Hindlimb muscle (tissue), 1 donor: ENCODE data around the gene WHRN. TPM values are rescaled to one million over a fixed set of nuclear protein-coding genes. Genes with fewer than 3 reads are reported as not detected.

ENCODE experiments used
- DNase-seq: peaks from one replicate; pipeline ENCODE4 v3.0.0-alpha.2; 2013
- polyA plus RNA-seq: library from polyadenylated mRNA; unstranded; fragments of 120-200 nt; gene quantifications from one replicate; pipeline ENCODE4 v1.2.1, GENCODE V29; 2013; ENCODE audit not compliant: insufficient read length

The WHRN gene
- polyA plus RNA-seq, 1 donor: 2.1 TPM

GRCh38 chr9:114470581-114470980 is 34.7 kb downstream of the WHRN start:
- DNase-seq: no peak

- no peak for DNase-seq
These were observed 35.2 kb downstream of the WHRN start for GRCh38 chr9:114470121-114470520.

- DNase-seq: no peak
These were observed 36.0 kb downstream of the WHRN start for GRCh38 chr9:114469091-114469853.

GRCh38 chr9:114467910-114468309 is 37.4 kb downstream of the WHRN start:
- no peak for DNase-seq

- DNase-seq: no peak
These were observed 38.0 kb downstream of the WHRN start for GRCh38 chr9:114467226-114467750.

- DNase-seq: no peak
These were observed 39.1 kb downstream of the WHRN start for GRCh38 chr9:114465906-114466900.

- no peak for DNase-seq
These were observed 39.9 kb downstream of the WHRN start for GRCh38 chr9:114465417-114465816.

GRCh38 chr9:114464281-114465051 is 40.8 kb downstream of the WHRN start:
- DNase-seq: no peak

GRCh38 chr9:114462791-114463190 is 42.5 kb downstream of the WHRN start:
- no peak for DNase-seq

- no peak for DNase-seq
These were observed 43.8 kb downstream of the WHRN start for GRCh38 chr9:114461468-114461867.

- no peak for DNase-seq
These were observed 44.6 kb downstream of the WHRN start for GRCh38 chr9:114460513-114461199.

GRCh38 chr9:114459464-114459863 is 45.8 kb downstream of the WHRN start:
- DNase-seq: no peak

GRCh38 chr9:114456929-114457328 is 48.3 kb downstream of the WHRN start:
- no peak for DNase-seq

- no peak for DNase-seq
These were observed 50.6 kb downstream of the WHRN start for GRCh38 chr9:114454652-114455051.

GRCh38 chr9:114452219-114453165 is 52.8 kb downstream of the WHRN start:
- no peak for DNase-seq

- no peak for DNase-seq
These were observed 53.6 kb downstream of the WHRN start for GRCh38 chr9:114451707-114452031.

- DNase-seq: no peak
These were observed 54.2 kb downstream of the WHRN start for GRCh38 chr9:114450833-114451706.

- no peak for DNase-seq
These were observed 55.1 kb downstream of the WHRN start for GRCh38 chr9:114450181-114450580.

GRCh38 chr9:114449236-114449635 is 56.0 kb downstream of the WHRN start:
- no peak for DNase-seq

GRCh38 chr9:114448706-114449105 is 56.6 kb downstream of the WHRN start:
- DNase-seq: no peak
